H54 (cell line): ENCODE data around the gene OCIAD1.
"Not testable (repeated sequence)": the region's sequence is repeated elsewhere in the genome, so short reads cannot be mapped to it uniquely, and the experiment has no call there.

ENCODE experiments used
- DNase-seq: peaks from one replicate; pipeline ENCODE4 v3.0.0; 2011; ENCODE audit warnings: low spot score, mixed read lengths; ENCODE audit not compliant: insufficient read length
- FAIRE-seq: peaks from 3 replicates; lab custom pipeline; 2011; peaks lifted over from hg19 to GRCh38; lab: Jason Lieb, UNC
- POLR2A ChIP-seq: IDR thresholded peaks from 2 replicates; pipeline ENCODE4 v1.6.1; 2011; ENCODE audit warnings: low read depth, mild to moderate bottlenecking, low read length

OCIAD1 gene, protein sequence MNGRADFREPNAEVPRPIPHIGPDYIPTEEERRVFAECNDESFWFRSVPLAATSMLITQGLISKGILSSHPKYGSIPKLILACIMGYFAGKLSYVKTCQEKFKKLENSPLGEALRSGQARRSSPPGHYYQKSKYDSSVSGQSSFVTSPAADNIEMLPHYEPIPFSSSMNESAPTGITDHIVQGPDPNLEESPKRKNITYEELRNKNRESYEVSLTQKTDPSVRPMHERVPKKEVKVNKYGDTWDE

DNA sequence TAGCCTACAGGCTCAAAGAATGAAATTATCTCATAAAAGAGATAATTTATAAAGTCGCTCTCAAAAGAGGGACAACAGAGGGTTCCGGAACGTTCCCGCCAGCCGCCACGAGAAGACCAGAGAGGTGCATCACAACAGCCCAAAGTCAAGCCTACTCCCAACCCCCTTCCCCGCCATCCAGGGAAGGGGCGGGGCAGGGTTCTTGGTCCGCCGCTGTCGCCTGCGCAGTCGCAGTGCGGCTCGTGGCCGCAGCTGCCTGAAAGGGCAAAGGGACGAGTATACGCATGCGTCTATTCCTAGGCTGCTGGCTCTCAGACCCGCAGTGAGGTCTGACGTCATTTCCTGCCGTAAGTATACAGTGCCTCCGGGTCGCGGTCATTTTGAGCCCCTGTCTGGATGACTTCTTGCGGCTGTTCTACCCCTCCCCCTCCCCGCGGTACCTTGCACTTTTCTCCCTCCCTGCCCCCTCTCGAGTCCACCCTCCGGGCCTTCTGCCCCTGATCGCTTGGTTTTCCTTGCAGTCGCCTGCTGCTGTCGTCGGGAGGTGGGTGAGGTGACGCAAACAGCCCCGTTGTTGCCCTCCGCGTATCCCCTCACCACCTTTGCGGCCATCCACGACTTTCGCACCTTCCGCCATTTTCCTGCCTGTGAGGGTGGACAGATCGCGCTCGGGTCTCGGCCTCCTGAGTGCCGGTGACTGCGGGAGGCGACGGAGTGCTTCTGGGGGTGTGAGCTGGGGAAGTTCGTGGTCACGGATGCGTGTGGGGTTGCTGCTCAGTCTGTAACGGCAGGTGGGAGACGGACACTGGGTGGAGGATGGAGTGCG, at the start of gene OCIAD1:
TSS of gene OCIAD1 (plus strand) at position 383 of the 826 bp plus-strand sequence. CDS start 1,537 bp downstream, outside the sequence.
- TF ChIP-seq POLR2A = peak; percentile 44; the same call in 1 of the 2 replicates
- peak; percentile 83 for FAIRE-seq
- DNase-seq = peak; percentile 84

DNA sequence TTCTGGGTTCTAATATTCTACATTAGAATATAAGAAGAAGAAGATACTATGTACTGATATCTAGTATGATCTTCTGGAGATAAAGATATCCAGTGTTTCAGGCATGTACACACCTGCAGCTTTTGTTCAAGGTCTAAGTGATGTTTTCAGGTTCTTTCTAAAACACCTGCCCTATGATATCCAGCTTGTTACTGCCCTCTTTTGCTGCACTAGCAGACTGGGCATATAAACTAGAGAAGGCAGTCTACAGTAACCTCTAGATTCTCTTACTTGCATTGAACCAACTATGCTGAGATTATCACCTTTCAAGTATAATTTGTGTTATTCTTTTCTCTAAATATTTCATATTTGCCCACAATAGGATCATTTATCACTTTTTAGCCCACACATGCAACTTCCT, 48.9 kb upstream of the OCIAD1 start:
- no peak for DNase-seq
- TF ChIP-seq POLR2A = no peak
- FAIRE-seq = no peak

DNA sequence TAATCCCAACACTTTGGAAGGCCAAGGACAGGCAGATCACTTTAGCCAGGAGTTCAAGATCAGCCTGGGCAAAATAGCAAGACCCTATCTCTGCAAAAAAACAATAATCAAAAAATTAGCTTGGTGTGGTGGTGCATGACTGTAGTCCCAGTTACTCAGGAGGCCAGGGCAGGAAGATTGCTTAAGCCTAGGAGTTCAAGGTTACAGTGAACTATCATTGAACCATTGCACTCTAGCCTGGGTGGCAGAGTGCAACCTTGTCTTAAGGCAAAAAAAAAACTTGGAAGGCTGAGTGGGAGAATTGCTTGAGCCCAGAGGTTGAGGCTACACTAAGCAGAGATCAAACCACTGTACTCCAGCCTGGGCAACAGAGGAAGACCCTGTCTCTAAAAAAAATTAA, 45.6 kb upstream of the OCIAD1 start:
- FAIRE-seq (no peak), DNase-seq (no peak)
- no peak for TF ChIP-seq POLR2A

DNA sequence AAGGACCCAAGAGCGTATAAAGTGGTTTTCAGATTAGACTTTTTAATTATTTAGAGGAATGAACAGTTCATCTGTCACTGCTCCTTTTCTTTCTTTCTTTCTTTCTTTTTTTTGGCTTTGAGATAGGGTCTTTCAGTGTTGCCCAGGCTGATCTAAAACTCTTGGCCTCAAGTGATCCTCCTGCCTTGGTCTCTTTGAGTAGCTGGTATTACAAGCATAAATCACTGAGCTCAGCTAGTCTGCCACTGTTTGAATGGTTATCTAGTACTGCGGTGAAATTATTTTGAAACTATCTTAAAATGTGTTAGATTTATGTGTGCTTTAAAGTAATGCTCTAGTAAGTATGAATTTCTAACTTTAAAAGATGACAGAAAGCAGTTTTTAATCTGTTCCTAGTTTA, 44.3 kb upstream of the OCIAD1 start:
- no peak for TF ChIP-seq POLR2A
- FAIRE-seq (no peak), DNase-seq (no peak)

DNA sequence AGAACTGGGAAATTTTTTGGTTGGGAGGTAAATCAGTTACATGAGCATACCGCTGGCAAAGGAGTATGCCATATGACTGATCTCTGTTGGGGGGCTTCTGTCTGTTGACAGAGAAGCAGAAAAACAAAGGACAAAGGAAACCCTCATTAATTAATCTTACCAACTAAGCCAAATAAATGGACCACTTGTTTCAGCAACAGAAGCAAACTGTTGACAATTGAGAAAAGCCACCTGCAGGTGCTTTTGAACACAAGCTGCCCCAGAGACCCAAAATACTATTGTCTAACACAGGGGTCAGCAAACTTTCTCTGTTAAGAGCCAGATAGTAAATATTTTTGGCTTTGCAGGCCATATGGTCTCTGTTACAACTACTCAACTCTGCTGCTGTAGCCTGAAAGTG, 43.8 kb upstream of the OCIAD1 start:
- no peak for DNase-seq

DNA sequence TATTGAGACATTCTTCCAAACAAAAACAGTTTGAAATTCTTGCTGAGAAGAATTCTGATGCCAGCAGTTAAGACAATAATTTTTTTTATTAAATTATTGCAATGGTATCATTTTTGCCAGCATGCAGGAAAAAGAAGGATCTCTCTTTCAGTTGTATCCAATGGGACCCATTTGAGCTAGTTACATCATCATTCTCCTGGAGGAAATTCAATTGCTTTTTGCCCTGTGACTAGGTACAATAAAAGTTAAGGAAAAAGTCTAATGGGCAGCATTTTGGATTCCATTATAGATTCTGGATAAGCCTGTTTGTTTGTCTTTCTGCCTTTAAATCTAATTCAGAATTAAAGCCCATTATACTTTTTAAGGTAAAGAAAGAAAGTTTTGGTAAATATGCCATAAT, 40.3 kb upstream of the OCIAD1 start:
- no peak for TF ChIP-seq POLR2A
- no peak for FAIRE-seq
- no peak for DNase-seq

More for the DNA sequence above, 43.8 kb upstream of the OCIAD1 start:
- no peak for FAIRE-seq
- TF ChIP-seq POLR2A = no peak

DNA sequence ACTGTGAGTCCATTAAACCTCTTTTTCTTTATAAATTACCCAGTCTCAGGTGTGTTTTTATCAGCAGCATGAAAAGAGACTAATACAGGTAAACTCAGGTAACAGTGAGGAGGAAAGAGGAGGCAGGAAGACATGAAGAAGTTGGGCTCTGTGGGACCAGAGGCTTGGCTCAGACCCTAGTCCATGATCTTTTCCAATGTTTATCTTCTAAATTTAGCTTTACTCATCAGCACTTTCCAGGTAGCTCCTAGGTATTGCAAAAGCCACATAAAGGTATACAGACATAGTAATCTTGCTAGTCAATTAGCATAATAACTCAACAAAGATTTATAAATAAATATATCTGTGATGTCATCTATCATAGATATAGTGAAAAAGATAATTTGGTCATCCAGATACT, 39.6 kb upstream of the OCIAD1 start:
- no peak for DNase-seq
- no peak for FAIRE-seq
- TF ChIP-seq POLR2A = no peak

DNA sequence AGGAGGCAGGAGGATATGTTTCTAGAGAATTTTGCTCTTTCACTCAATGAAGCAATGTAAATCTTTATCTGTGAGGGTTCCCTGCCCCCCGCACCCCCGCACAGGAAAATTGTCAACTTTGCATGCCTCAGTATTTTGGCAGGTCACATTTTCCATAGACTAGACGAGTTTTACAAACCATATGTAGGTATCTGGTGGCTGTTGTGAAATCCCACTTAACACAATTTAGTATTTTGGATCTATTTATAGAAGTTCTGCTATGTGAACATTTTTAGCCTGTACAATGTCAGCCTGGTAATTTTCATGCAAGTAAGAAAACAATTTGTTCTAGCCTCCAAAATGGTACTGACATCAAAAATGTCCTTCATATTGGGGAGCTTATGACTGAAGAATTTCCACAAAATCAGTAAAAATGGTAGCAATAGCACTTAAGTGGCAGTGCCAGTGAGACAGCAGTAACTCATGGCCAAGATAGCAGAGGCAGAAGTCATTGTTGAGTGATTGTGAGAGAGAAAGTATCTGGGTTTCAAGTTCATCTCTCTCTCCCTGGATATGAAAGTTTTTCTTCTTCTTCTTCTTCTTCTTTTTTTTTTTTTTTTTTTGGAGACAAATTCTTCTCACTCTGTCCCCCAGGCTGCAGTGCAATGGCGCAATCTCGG, 38.4 kb upstream of the OCIAD1 start:
- no peak for TF ChIP-seq POLR2A
- no peak for FAIRE-seq

DNA sequence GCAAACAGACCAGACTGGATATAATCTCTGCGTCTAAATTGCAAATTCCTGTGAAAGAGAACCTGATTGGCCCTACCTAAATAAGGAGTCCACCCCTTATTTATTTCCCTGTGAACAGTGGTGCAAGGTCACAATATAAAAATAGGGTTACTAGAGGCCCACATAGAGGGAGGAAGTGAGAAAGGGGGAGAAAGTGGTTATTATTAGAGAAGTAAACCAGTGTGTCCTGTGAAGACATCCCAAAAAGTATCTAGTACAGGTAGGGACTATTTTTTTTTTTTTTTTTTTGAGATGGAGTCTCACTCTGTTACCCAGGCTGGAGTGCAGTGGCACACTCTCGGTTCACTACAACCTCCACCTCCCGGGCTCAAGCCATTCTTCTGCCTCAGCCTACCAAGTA, 35.8 kb upstream of the OCIAD1 start:
- DNase-seq = no peak
- no peak for FAIRE-seq
- TF ChIP-seq POLR2A = no peak

More for the DNA sequence above, 38.4 kb upstream of the OCIAD1 start:
- no peak for DNase-seq

DNA sequence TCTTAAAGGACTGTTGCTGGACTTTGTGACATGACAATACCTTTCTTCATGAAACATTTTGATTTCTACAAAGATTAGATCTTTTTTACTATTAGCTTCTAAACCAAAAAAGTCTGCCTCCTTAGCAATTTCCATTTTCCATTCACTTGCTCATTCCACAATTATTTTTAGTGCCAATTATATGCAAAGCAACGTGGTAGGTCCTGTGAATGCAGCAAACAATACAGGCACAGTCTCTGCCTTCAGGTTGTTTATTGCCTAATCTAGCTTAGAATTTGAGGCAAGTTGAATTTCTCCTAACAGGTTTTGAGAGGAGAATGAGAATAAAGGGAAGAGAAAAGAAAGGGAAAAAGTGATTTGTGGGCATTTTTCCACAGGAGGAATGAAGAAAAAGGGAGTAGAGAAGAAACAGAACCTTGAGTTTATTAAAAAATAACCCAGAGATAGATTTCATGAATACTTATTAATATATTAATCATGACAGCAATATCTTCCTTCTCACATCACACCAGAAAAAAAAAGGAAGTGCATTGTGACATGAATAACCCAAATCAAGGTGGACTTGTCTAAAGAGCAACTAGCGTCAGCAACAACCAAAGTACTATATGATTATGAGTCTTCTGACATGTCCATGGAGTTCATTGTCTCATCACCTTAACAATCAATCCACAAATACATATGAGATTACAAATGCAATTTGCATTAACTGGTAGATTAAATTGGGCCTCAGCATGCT, 34.5 kb upstream of the OCIAD1 start:
- no peak for TF ChIP-seq POLR2A
- no peak for FAIRE-seq
- DNase-seq = no peak

DNA sequence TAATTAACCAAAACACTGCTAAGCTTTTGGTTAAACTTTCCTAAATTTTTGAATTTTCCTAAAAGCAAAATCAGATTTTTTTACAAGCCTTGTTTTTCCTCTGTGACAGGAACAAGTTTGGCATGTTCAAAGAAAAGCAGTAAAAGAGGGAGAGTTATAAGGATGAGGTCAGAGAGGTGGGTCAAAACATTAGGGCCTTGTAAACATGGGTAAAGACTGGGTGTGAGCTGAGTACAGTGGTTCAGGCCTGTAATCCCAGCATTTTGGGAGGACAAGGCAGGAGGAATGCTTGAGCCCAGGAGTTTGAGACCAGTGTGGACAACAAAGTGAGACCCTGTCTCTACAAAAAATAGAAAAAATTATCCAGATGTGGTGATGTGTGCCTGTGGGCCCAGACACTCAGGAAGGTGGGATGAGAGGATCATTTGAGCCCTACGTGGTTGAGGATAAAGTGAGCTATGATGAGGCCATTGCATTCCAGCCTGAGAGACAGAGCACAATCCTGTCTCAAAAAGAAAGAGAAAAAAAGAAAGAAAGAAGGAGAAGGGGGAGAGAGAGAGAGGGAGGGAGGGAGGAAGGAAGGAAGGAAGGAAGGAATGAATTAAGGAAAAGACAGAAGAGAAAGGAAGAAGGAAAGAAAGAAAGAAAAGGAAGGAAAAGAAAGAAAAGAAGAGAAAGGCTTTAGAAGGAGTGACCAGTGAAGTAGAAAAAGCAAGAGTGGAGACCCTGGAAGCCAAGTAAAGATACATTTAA, 33.8 kb upstream of the OCIAD1 start:
- no peak for DNase-seq
- FAIRE-seq = no peak
- TF ChIP-seq POLR2A = no peak

DNA sequence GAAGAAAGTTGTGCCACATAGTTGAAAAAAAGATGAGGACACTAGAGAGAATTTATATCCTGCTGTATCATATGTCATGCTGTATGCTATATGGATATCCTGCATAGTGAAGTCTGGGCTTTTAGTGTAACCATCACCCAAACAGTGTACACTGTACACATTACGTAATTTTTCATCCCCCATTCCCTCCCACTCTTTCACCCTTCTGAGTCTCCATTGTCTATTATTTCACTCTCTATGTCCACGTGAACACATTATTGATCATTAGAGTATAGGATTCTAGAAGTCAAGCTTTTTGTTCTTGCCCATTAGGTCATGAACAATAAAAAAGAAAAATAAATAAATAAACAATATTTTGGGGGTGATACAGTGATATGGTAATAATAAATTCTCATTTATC, 32.8 kb upstream of the OCIAD1 start:
- FAIRE-seq (no peak), DNase-seq (no peak)
- TF ChIP-seq POLR2A = no peak

DNA sequence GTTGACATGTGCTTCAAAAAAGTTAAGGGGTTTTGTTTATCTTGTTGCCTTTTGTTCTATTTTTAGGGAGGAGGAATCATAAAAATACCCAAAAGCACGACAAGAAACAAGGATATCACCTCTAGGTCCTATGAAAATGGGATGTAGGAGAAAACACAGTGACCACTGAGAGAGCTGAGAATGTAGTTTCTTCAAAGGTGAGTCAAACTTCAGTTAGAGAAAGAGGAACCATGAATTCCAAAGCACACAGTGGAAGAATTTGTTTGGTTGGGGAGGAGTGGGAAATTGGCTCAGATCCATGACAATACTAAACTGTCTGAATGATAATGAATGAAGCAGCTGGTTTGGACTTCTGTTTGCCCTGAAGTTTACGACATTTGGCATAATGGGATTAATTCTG, 31.7 kb upstream of the OCIAD1 start:
- no peak for TF ChIP-seq POLR2A
- FAIRE-seq = no peak
- no peak for DNase-seq

DNA sequence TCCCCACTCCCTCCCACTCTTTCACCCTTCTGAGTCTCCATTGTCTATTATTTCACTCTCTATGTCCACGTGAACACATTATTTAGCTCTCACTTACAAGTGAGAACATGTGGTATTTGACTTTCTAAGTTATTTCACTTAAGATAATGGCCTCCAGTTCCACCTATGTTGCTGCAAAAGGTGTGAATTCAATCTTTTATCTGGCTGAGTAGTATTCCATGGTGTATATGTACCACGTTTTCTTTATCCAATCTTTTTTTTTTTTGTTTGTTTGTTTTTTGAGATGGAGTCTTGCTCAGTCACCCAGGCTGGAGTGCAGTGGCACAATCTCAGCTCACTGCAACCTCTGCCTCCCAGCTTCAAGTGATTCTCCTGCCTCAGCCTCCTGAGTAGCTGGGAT, 30.7 kb upstream of the OCIAD1 start:
- DNase-seq, FAIRE-seq: not testable (repeated sequence)
